HL-60 (cell line): ENCODE measurements around the gene ARMH2.

Experiments
- DNase-seq, 2 experiments: peaks; one replicate each; pipeline ENCODE4 v3.0.0-alpha.2; 2010 to 2020; ENCODE audit warnings: low read depth in 1 of 2, low spot score in 1 of 2
- H3K27ac ChIP-seq: fragments of 250-450 bp; sonication (Bioruptor Pico); replicated peaks from 2 replicates; pipeline ENCODE4 v1.5.1; 2020; ENCODE audit warnings: mild to moderate bottlenecking, moderate library complexity
- H3K27me3 ChIP-seq: fragments of 250-450 bp; sonication (Bioruptor Pico); 2 replicates; pipeline ENCODE4 v1.5.1; 2021; ENCODE audit warnings: mild to moderate bottlenecking, moderate library complexity; ENCODE audit not compliant: insufficient read depth, poor library complexity, severe bottlenecking
- H3K4me3 ChIP-seq: replicated peaks from 2 replicates; pipeline ENCODE4 v1.5.1; 2011; ENCODE audit warnings: mild to moderate bottlenecking, control low read depth, low read length; ENCODE audit not compliant: insufficient read depth
- CTCF ChIP-seq: IDR thresholded peaks from one replicate; pipeline ENCODE4 v1.5.1; 2011; ENCODE audit warnings: low read length, control low read depth, inconsistent platforms; ENCODE audit not compliant: insufficient read depth
- GABPA ChIP-seq: IDR thresholded peaks from 2 replicates; pipeline ENCODE4 v1.6.1; 2012; ENCODE audit warnings: low read depth
- POLR2AphosphoS5 ChIP-seq: IDR thresholded peaks from 2 replicates; pipeline ENCODE4 v1.6.1; 2012; ENCODE audit warnings: low read depth
- SPI1 ChIP-seq: IDR thresholded peaks from 2 replicates; pipeline ENCODE4 v1.6.1; 2012; ENCODE audit warnings: low read depth, mild to moderate bottlenecking, borderline replicate concordance
- TF ChIP-seq, protein P1 (sequence below): IDR thresholded peaks from 2 replicates; pipeline ENCODE4 v1.6.1; 2012; ENCODE audit warnings: low read depth; ENCODE audit not compliant: insufficient replicate concordance

Gene ARMH2

DNA sequence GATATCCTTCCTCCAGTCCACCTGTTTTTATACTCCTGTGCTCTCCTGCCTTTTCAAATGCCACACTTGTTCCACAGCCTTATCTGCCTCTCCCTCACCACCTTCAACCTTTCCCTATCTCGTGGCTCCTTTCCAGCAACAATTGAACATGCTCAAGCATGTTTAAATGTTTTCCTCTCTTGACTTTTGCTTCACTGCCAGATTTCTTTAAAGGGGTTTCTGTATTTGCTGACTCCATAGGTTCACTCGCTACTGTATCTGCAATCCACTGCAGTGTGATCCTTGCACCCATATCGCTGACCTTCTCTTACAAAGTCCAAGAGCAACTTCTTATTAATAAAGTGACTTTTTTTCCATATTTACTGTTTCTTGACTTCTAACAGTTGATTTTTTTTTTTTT, 35.1 kb downstream of the ARMH2 start:
- TF ChIP-seq GABPA (no peak), POLR2AphosphoS5 (no peak), SPI1 (no peak), CTCF (no peak)
- TF ChIP-seq, protein P1, sequence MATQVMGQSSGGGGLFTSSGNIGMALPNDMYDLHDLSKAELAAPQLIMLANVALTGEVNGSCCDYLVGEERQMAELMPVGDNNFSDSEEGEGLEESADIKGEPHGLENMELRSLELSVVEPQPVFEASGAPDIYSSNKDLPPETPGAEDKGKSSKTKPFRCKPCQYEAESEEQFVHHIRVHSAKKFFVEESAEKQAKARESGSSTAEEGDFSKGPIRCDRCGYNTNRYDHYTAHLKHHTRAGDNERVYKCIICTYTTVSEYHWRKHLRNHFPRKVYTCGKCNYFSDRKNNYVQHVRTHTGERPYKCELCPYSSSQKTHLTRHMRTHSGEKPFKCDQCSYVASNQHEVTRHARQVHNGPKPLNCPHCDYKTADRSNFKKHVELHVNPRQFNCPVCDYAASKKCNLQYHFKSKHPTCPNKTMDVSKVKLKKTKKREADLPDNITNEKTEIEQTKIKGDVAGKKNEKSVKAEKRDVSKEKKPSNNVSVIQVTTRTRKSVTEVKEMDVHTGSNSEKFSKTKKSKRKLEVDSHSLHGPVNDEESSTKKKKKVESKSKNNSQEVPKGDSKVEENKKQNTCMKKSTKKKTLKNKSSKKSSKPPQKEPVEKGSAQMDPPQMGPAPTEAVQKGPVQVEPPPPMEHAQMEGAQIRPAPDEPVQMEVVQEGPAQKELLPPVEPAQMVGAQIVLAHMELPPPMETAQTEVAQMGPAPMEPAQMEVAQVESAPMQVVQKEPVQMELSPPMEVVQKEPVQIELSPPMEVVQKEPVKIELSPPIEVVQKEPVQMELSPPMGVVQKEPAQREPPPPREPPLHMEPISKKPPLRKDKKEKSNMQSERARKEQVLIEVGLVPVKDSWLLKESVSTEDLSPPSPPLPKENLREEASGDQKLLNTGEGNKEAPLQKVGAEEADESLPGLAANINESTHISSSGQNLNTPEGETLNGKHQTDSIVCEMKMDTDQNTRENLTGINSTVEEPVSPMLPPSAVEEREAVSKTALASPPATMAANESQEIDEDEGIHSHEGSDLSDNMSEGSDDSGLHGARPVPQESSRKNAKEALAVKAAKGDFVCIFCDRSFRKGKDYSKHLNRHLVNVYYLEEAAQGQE: no peak
- DNase-seq: no peak
- Histone ChIP-seq H3K27me3 (no peaks in the 10 kb centered on the region), H3K4me3 (no peak overlapping the region), H3K27ac (no peak overlapping the region)

DNA sequence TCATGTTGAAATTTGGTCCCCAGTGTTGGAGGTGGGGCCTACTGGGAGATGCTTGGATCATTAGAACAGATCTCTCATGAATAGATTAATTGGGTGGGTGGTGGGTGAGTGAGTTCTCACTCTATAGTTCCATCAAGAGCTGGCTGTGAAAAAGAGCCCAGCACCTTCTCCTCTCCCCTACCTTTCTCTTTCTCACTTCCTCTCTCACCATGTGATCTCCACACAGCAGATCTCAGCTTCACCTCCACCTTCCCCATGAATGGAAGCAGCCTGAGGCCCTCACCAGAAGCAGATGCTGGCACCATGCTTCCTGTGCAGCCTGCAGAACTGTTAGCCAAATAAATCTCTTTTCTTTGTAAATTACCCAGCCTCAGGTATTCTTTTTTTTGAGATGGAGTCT, 36.9 kb downstream of the ARMH2 start:
- DNase-seq: no peak
- H3K4me3 ChIP-seq: no peak overlapping the region
- no peak overlapping the region for H3K27ac ChIP-seq
- TF ChIP-seq GABPA (no peak), SPI1 (no peak), CTCF (no peak), POLR2AphosphoS5 (no peak)
- TF ChIP-seq, protein P1: no peak
- no peaks in the 10 kb centered on the region for H3K27me3 ChIP-seq

DNA sequence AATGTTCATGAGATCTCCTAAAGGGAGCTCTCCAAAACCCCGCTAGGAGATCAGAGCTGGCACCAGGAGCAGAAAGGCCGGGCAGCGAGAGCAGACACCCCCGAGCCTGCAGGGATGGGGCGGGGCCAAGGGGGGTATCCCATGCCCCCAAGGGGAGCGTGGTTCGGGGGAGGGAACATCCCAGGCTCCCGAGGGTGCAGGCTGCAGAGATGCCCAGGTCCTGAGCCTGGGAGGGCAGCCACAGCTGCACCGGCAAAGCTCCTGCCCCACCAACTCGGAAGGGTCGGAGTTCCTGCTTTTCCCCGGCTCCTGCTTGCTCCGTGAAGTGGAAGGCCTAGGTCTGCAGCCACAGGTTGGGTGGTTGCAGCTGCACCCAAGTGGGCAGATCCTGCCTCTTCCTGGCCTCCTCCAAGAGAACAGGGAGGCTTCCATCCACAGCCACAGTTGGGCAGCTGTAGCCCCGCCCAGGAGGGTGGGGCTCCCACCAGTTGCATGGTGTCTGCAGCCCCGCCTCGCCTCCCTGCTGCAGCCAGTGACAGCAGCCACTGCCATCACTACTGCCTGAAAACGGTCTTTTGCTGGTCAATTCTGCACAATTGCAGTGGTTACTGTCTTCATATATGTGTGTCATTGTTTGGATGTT, 37.4 kb downstream of the ARMH2 start:
- Histone ChIP-seq H3K4me3 (no peak overlapping the region), H3K27me3 (no peaks in the 10 kb centered on the region), H3K27ac (no peak overlapping the region)
- no peak for DNase-seq
- TF ChIP-seq, protein P1: no peak
- TF ChIP-seq CTCF: no peak
- no peak for TF ChIP-seq POLR2AphosphoS5
- TF ChIP-seq SPI1: no peak
- no peak for TF ChIP-seq GABPA
